Uterus (tissue), 2 donors: ENCODE measurements around the gene HDAC7.

ENCODE experiments used
- CTCF ChIP-seq, 4 experiments: fragments of 200-600 bp in 2 of 4; fragments of 450-650 bp in 2 of 4; sonication (generic) in 2 of 4; IDR thresholded peaks; one replicate each; pipeline ENCODE4 v1.5.1; 2016 to 2019; ENCODE audit warnings: antibody characterized with exemption in 4 of 4, mild to moderate bottlenecking in 2 of 4, moderate library complexity in 1 of 4
- POLR2A ChIP-seq, 2 donors: fragments of 450-650 bp; IDR thresholded peaks; one replicate each; pipeline ENCODE4 v1.6.1; 2016; ENCODE audit warnings: antibody characterized with exemption in 2 of 2, mild to moderate bottlenecking in 1 of 2, moderate library complexity in 1 of 2

GRCh38 chr12:47803191-47803875 is 16.4 kb downstream of the HDAC7 start:
- TF ChIP-seq POLR2A (IDR thresholded peaks at IDR 0.05) (no peak), CTCF (IDR thresholded peaks at IDR 0.05) (no peak)
